SK-N-SH (cell line): ENCODE results near the gene ZC3H4. TPM values are rescaled to one million over a fixed set of nuclear protein-coding genes. Genes with fewer than 3 reads are reported as not detected.
A peak's percentile ranks its signal among the peaks of the same experiment; 100 is the strongest.

Source experiments
- CTCF ChIA-PET: fragments of 300-600, 350-600 bp; formaldehyde crosslinking; extraction: SDS; loops from one replicate; lab custom pipeline; 2021; lab: Yijun Ruan, JAX
- POLR2A ChIA-PET: fragments of 350-600 bp; sonication (Branson Sonifier 250); formaldehyde crosslinking; extraction: SDS; loops from one replicate; lab custom pipeline; 2020; ENCODE audit warnings: antibody characterized with exemption, inconsistent platforms; lab: Yijun Ruan, JAX
- DNase-seq: peaks from one replicate; pipeline ENCODE4 v3.0.0; 2012
- H2AFZ ChIP-seq: fragments of 200-600 bp; sonication (generic); 2 replicates; pipeline ENCODE4 v1.8.1; 2016; ENCODE audit warnings: antibody characterized with exemption, mild to moderate bottlenecking, low read depth
- H3F3A ChIP-seq: fragments of 200-600 bp; sonication (generic); replicated peaks from 2 replicates; pipeline ENCODE3; 2016; ENCODE audit warnings: antibody characterized with exemption, mild to moderate bottlenecking; ENCODE audit not compliant: insufficient read depth
- H3K27ac ChIP-seq, 2 experiments: fragments of 200-500 bp in 1 of 2; fragments of 200-600 bp in 1 of 2; sonication (Bioruptor generic) in 1 of 2; sonication (generic), shearing (Covaris generic) in 1 of 2; 2 replicates each; pipeline versions ENCODE4 v1.5.1 to v1.6.1; 2014 to 2016; ENCODE audit warnings: low read depth in 2 of 2, inconsistent platforms in 1 of 2, low read length in 1 of 2, mild to moderate bottlenecking in 1 of 2, mixed read lengths in 1 of 2
- H3K27me3 ChIP-seq: fragments of 200-600 bp; sonication (generic), shearing (Covaris generic); 2 replicates; pipeline ENCODE4 v1.6.1; 2016; ENCODE audit warnings: mixed run types; ENCODE audit not compliant: insufficient read depth
- H3K36me3 ChIP-seq, 2 experiments: fragments of 200-500 bp in 1 of 2; fragments of 200-600 bp in 1 of 2; sonication (Bioruptor generic) in 1 of 2; sonication (generic) in 1 of 2; replicated peaks in 1 of 2; 2 replicates each; pipeline versions ENCODE3 to v1.5.1; 2014 to 2016; ENCODE audit warnings: low read length in 1 of 2, mild to moderate bottlenecking in 1 of 2; ENCODE audit not compliant: insufficient read depth in 2 of 2, control insufficient read depth in 1 of 2
- H3K4me1 ChIP-seq, 2 experiments: fragments of 200-500 bp in 1 of 2; fragments of 200-600 bp in 1 of 2; sonication (Bioruptor generic) in 1 of 2; sonication (generic), shearing (Covaris generic) in 1 of 2; 2 replicates each; pipeline versions ENCODE4 v1.5.1 to v1.6.1; 2014 to 2016; ENCODE audit warnings: low read depth in 1 of 2, low read length in 1 of 2, mixed run types in 1 of 2; ENCODE audit not compliant: insufficient read depth in 2 of 2, control insufficient read depth in 1 of 2
- H3K4me2 ChIP-seq: fragments of 200-600 bp; sonication (generic), shearing (Covaris generic); 2 replicates; pipeline ENCODE4 v1.6.1; 2017; ENCODE audit warnings: mixed run types
- H3K4me3 ChIP-seq, 2 experiments: fragments of 200-500 bp in 1 of 2; fragments of 200-600 bp in 1 of 2; sonication (Bioruptor generic) in 1 of 2; sonication (generic), shearing (Covaris generic) in 1 of 2; 2 replicates each; pipeline versions ENCODE4 v1.5.1 to v1.8.1; 2014 to 2016; ENCODE audit warnings: low read depth in 2 of 2, inconsistent platforms in 1 of 2, low read length in 1 of 2, mild to moderate bottlenecking in 1 of 2, mixed read lengths in 1 of 2, moderate library complexity in 1 of 2
- H3K79me2 ChIP-seq: fragments of 200-600 bp; sonication (generic); 2 replicates; pipeline ENCODE4 v1.8.1; 2017; ENCODE audit warnings: mild to moderate bottlenecking; ENCODE audit not compliant: insufficient read depth
- H3K9ac ChIP-seq: fragments of 200-600 bp; sonication (generic); 2 replicates; pipeline ENCODE4 v1.6.1; 2017; ENCODE audit warnings: mixed run types
- H3K9me2 ChIP-seq: fragments of 200-600 bp; sonication (generic); 2 replicates; pipeline ENCODE4 v1.6.1; 2017; ENCODE audit warnings: mixed run types
- H3K9me3 ChIP-seq: fragments of 200-600 bp; sonication (generic); 2 replicates; pipeline ENCODE4 v1.6.1; 2017; ENCODE audit warnings: mixed run types, mild to moderate bottlenecking, moderate library complexity
- H4K20me1 ChIP-seq: fragments of 200-600 bp; sonication (generic); 2 replicates; pipeline ENCODE4 v1.6.1; 2017; ENCODE audit warnings: mild to moderate bottlenecking, mixed run types; ENCODE audit not compliant: insufficient read depth
- CTCF ChIP-seq: fragments of 200-600 bp; sonication (generic); IDR thresholded peaks from 2 replicates; pipeline ENCODE4 v1.6.1; 2017; ENCODE audit warnings: antibody characterized with exemption, mild to moderate bottlenecking, moderate library complexity
- ELF1 ChIP-seq: IDR thresholded peaks from 2 replicates; pipeline ENCODE4 v1.4.0; 2012
- EP300 ChIP-seq, 2 experiments: IDR thresholded peaks; 2 replicates each; pipeline versions ENCODE4 v1.4.0 to v1.6.1; 2012; ENCODE audit warnings: borderline replicate concordance in 1 of 2, low read depth in 1 of 2, low read length in 1 of 2
- EZH2phosphoT487 ChIP-seq: fragments of 200-600 bp; sonication (generic); IDR thresholded peaks from 2 replicates; pipeline ENCODE4 v1.6.1; 2017; ENCODE audit warnings: low read depth, mixed run types, mild to moderate bottlenecking, antibody characterized with exemption, moderate library complexity, borderline replicate concordance
- FOXJ3 ChIP-seq: sonication (generic); formaldehyde crosslinking; IDR thresholded peaks from 2 replicates; pipeline ENCODE4 v1.5.1; 2020; ENCODE audit warnings: mild to moderate bottlenecking, missing genetic modification reagents
- GABPA ChIP-seq: IDR thresholded peaks from 2 replicates; pipeline ENCODE4 v1.4.0; 2012; ENCODE audit warnings: low read depth, mild to moderate bottlenecking
- MEF2A ChIP-seq: IDR thresholded peaks from 2 replicates; pipeline ENCODE4 v1.4.0; 2012; ENCODE audit warnings: low read depth, borderline replicate concordance
- MXI1 ChIP-seq: IDR thresholded peaks from 2 replicates; pipeline ENCODE4 v1.6.1; 2012; ENCODE audit warnings: mild to moderate bottlenecking, low read depth, low read length, improper control_type of control experiment
- NFIC ChIP-seq: IDR thresholded peaks from 2 replicates; pipeline ENCODE4 v1.4.0; 2012; ENCODE audit warnings: borderline replicate concordance
- NRF1 ChIP-seq: IDR thresholded peaks from 2 replicates; pipeline ENCODE4 v1.6.1; 2012; ENCODE audit warnings: low read depth, mild to moderate bottlenecking, low read length
- RCOR1 ChIP-seq: fragments of 150-350 bp; IDR thresholded peaks from 2 replicates; pipeline ENCODE4 v1.6.1; 2017; ENCODE audit warnings: antibody characterized with exemption, low read length
- RFX5 ChIP-seq: IDR thresholded peaks from 2 replicates; pipeline ENCODE4 v1.6.1; 2012; ENCODE audit warnings: mild to moderate bottlenecking, improper control_type of control experiment, low read length
- SMC3 ChIP-seq: IDR thresholded peaks from 2 replicates; pipeline ENCODE4 v1.6.1; 2012; ENCODE audit warnings: low read depth, low read length, improper control_type of control experiment
- TAF1 ChIP-seq: IDR thresholded peaks from 2 replicates; pipeline ENCODE4 v1.6.1; 2012; ENCODE audit warnings: low read depth, mild to moderate bottlenecking, low read length, moderate library complexity, borderline replicate concordance
- TCF12 ChIP-seq: IDR thresholded peaks from 2 replicates; pipeline ENCODE4 v1.4.0; 2012
- USF1 ChIP-seq: IDR thresholded peaks from 2 replicates; pipeline ENCODE4 v1.4.0; 2012; ENCODE audit warnings: low read depth, borderline replicate concordance
- YY1 ChIP-seq: IDR thresholded peaks from 2 replicates; pipeline ENCODE4 v1.4.0; 2012; ENCODE audit warnings: low read depth, mild to moderate bottlenecking
- ZBTB33 ChIP-seq: IDR thresholded peaks from 2 replicates; pipeline ENCODE4 v1.4.0; 2012; ENCODE audit warnings: low read depth, borderline replicate concordance
- WGBS: methylation state at CpG from one replicate; pipeline ENCODE4 v1.1.6; 2017; ENCODE audit warnings: low lambda C conversion rate; 5-methylcytosine and 5-hydroxymethylcytosine counted together
- polyA plus RNA-seq, 3 experiments: library from polyadenylated mRNA; depleted of rRNA; stranded (reverse); fragments of >200 nt; gene quantifications; 2 replicates each; pipeline ENCODE4 v1.2.3, GENCODE V29; 2012

The ZC3H4 gene
- polyA plus RNA-seq, 1 of the 3 experiments (the other 2 are of a cell fraction) = 7.6 TPM

GRCh38 chr19:47105874-47106273 is 7.7 kb downstream of the ZC3H4 start:
- Histone ChIP-seq H2AFZ (no peak overlapping the region), H3K79me2 (peaks cover 100% of the 10 kb centered on the region), H3K4me3 (no peak overlapping the region), H3K4me1 (peaks cover 42 to 52% of the 10 kb centered on the region in 2 experiments), H3K9me3 (no peaks in the 10 kb centered on the region), H3F3A (peaks cover 41% of the 10 kb centered on the region), H4K20me1 (peaks cover 23% of the 10 kb centered on the region; the same call in 1 of the 2 replicates), H3K36me3 (peaks cover 22 to 34% of the 10 kb centered on the region in 2 experiments), H3K9ac (no peak overlapping the region), H3K27ac (peak overlapping the region; percentile 99 to 100; a peak in 3 of 4 replicates), H3K9me2 (no peaks in the 10 kb centered on the region), H3K4me2 (peak overlapping the region; percentile 67; the same call in 1 of the 2 replicates), H3K27me3 (no peaks in the 10 kb centered on the region)
- TF ChIP-seq TAF1 (no peak), MEF2A (no peak), MXI1 (no peak), NFIC (no peak), NRF1 (no peak), FOXJ3 (CRISPR knock-in tag) (no peak), EP300 (IDR thresholded peaks at IDR 0.05; ENCODE audit: borderline replicate concordance in 1 of 2, low read depth in 1 of 2, low read length in 1 of 2) (no peak), TCF12 (no peak), RCOR1 (no peak), SMC3 (no peak), YY1 (no peak), CTCF (no peak), EZH2phosphoT487 (no peak), ELF1 (no peak), RFX5 (no peak), ZBTB33 (no peak), USF1 (no peak), GABPA (no peak)
- WGBS = 52% methylated on average over 2 of the region's 2 CpGs
- POLR2A ChIA-PET = interaction anchor here (1.0 to 1.4 kb wide), 3 partner anchors 10 to 120 kb away, joined by 3 read pairs; no protein-coding TSS in a partner anchor
- CTCF ChIA-PET = interaction anchor here (1.0 to 4.3 kb wide), 4 partner anchors 20 to 69 kb away, joined by 3 to 20 read pairs (median 6); no protein-coding TSS in a partner anchor
- DNase-seq = no peak
